Esophagus muscularis mucosa (tissue), 4 donors: Measurements from ENCODE around the gene LACTBL1. TPM values are rescaled to one million over a fixed set of nuclear protein-coding genes. Genes with fewer than 3 reads are reported as not detected.

ENCODE experiments used
- DNase-seq: peaks from one replicate; pipeline ENCODE4 v3.0.0-alpha.2; 2017; ENCODE audit errors: extremely low spot score
- H3K27ac ChIP-seq, 4 donors: fragments of 200-600 bp; sonication (generic); replicated peaks in 1 of 4; 1 replicate in 3 of 4; 2 replicates in 1 of 4; pipeline ENCODE4 v1.5.1; 2016 to 2019; ENCODE audit warnings: mild to moderate bottlenecking in 1 of 4
- H3K27me3 ChIP-seq, 4 donors: fragments of 200-600 bp; sonication (generic); one replicate each; pipeline versions ENCODE4 v1.5.1 to v1.6.0; 2016 to 2019
- H3K36me3 ChIP-seq, 4 donors: fragments of 200-600 bp; sonication (generic); one replicate each; pipeline ENCODE4 v1.5.1; 2016 to 2019
- H3K4me1 ChIP-seq, 4 donors: fragments of 200-600 bp; sonication (generic); one replicate each; pipeline ENCODE4 v1.5.1; 2016 to 2019
- H3K4me3 ChIP-seq, 4 donors: fragments of 200-600 bp; sonication (generic); 1 replicate in 2 of 4; 2 replicates in 2 of 4; pipeline ENCODE4 v1.5.1; 2016 to 2019; ENCODE audit warnings: mild to moderate bottlenecking in 4 of 4, moderate library complexity in 1 of 4
- H3K9me3 ChIP-seq, 4 donors: fragments of 200-600 bp; sonication (generic); 1 replicate in 3 of 4; 2 replicates in 1 of 4; pipeline ENCODE4 v1.5.1; 2016 to 2019
- EP300 ChIP-seq: sonication (generic); formaldehyde crosslinking; IDR thresholded peaks from one replicate; pipeline ENCODE4 v1.6.1; 2017; ENCODE audit warnings: antibody characterized with exemption
- POLR2A ChIP-seq: fragments of 450-650 bp; IDR thresholded peaks from one replicate; pipeline ENCODE4 v1.6.1; 2017; ENCODE audit warnings: antibody characterized with exemption, moderate library complexity, mild to moderate bottlenecking, low read depth
- POLR2AphosphoS5 ChIP-seq, 2 donors: sonication (generic); formaldehyde crosslinking; IDR thresholded peaks; one replicate each; pipeline ENCODE4 v1.6.1; 2017; ENCODE audit warnings: antibody characterized with exemption in 2 of 2
- WGBS: methylation state at CpG from one replicate; pipeline ENCODE4 v1.1.5; 2018; 5-methylcytosine and 5-hydroxymethylcytosine counted together
- intact Hi-C: fragments of 100-400 bp; cut with DNase I; formaldehyde crosslinking; loops from one replicate; pipeline ENCODE4 v1.15.1; 2023
- total RNA-seq, 4 donors: library from RNA; depleted of rRNA; stranded (reverse); fragments of >200 nt; gene quantifications; one replicate each; pipeline versions ENCODE4 v1.1.0 to v1.2.1, GENCODE V29; 2016
- TF ChIP-seq, protein P1 (sequence below), 3 experiments: fragments of 200-600 bp in 2 of 3; fragments of 450-650 bp in 1 of 3; sonication (generic) in 2 of 3; IDR thresholded peaks; one replicate each; pipeline ENCODE4 v1.5.1; 2017 to 2019; ENCODE audit warnings: antibody characterized with exemption in 3 of 3, mild to moderate bottlenecking in 2 of 3, moderate library complexity in 1 of 3

LACTBL1 gene
- total RNA-seq, 4 donors from 2014 or later: not detected

DNA sequence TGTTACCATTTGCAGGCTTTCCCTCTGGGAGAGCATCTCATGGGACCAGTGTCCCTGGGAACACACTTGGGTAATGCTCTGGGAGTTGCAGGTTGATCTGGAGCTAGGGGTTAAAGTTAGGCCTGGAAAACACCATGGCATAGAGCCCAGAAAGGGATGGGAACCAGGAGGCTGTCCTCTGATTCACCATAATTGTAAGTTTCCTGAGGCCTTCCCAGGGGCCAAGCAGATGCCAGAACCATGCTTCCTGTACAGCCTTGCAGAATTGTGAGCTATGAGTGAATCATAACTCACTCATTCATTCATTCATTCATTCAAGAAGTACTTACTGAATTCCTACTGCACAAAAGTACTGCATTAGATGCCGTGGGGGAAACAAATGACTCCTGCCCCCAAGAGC, 50.0 kb downstream of the LACTBL1 start:
- Histone ChIP-seq H3K4me3 (no peak overlapping the region), H3K4me1 (peaks cover 8 to 18% (median 15%) of the 10 kb centered on the region in 4 donors), H3K36me3 (no peaks in the 10 kb centered on the region), H3K9me3 (no peaks in the 10 kb centered on the region), H3K27ac (no peak overlapping the region), H3K27me3 (peaks cover 0 to 31% (median 0%) of the 10 kb centered on the region in 4 donors)
- intact Hi-C loops: no loop called here
- no peak for DNase-seq
- 86% methylated on average over 1 of the region's 1 CpG for WGBS
- TF ChIP-seq EP300 (no peak), POLR2A (no peak), POLR2AphosphoS5 (IDR thresholded peaks at IDR 0.05) (no peak)
- TF ChIP-seq, protein P1, sequence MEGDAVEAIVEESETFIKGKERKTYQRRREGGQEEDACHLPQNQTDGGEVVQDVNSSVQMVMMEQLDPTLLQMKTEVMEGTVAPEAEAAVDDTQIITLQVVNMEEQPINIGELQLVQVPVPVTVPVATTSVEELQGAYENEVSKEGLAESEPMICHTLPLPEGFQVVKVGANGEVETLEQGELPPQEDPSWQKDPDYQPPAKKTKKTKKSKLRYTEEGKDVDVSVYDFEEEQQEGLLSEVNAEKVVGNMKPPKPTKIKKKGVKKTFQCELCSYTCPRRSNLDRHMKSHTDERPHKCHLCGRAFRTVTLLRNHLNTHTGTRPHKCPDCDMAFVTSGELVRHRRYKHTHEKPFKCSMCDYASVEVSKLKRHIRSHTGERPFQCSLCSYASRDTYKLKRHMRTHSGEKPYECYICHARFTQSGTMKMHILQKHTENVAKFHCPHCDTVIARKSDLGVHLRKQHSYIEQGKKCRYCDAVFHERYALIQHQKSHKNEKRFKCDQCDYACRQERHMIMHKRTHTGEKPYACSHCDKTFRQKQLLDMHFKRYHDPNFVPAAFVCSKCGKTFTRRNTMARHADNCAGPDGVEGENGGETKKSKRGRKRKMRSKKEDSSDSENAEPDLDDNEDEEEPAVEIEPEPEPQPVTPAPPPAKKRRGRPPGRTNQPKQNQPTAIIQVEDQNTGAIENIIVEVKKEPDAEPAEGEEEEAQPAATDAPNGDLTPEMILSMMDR (IDR thresholded peaks at IDR 0.05): no peak

DNA sequence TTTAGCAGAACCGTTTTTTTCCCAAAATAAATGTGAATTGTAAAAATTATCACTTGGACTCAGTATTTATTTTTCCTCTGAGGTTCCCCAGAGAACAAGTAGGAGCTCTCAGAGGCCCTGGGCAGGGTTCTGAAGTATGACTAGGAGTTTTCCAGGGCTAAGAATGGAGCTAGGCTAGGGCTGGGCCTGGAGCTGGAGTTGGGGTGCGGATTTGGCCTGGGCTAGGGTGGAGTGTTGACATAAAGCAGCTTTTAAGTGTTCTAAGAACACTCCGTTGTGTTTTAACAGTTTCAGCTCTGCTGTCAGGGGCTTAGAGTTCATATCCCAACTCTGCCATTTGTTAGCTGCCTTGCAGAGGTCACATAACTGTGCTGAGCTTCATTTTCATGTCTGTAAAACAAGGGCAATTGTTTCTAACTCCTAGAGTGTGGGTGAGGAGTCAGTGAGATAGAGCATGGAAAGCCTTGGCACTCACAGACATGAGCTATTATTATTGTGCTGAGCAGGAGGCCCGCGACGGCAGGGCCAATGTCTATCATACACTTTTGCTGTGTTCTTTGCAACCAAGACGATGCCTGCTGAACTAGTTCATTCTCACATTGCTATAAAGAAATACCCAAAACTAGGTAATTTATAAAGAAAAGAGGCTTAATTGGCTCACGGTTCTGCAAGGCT, 51.1 kb downstream of the LACTBL1 start:
- Histone ChIP-seq H3K36me3 (no peaks in the 10 kb centered on the region), H3K4me3 (no peak overlapping the region), H3K4me1 (peaks cover 8 to 19% (median 15%) of the 10 kb centered on the region in 4 donors), H3K27me3 (peaks cover 0 to 28% (median 0%) of the 10 kb centered on the region in 4 donors), H3K27ac (no peak overlapping the region), H3K9me3 (no peaks in the 10 kb centered on the region)
- intact Hi-C loops: no loop called here
- no peak for DNase-seq
- 71% methylated on average over 8 of the region's 8 CpGs for WGBS
- no peak for TF ChIP-seq POLR2AphosphoS5 (IDR thresholded peaks at IDR 0.05)
- no peak for TF ChIP-seq POLR2A
- TF ChIP-seq, protein P1 (IDR thresholded peaks at IDR 0.05): no peak
- TF ChIP-seq EP300: no peak

DNA sequence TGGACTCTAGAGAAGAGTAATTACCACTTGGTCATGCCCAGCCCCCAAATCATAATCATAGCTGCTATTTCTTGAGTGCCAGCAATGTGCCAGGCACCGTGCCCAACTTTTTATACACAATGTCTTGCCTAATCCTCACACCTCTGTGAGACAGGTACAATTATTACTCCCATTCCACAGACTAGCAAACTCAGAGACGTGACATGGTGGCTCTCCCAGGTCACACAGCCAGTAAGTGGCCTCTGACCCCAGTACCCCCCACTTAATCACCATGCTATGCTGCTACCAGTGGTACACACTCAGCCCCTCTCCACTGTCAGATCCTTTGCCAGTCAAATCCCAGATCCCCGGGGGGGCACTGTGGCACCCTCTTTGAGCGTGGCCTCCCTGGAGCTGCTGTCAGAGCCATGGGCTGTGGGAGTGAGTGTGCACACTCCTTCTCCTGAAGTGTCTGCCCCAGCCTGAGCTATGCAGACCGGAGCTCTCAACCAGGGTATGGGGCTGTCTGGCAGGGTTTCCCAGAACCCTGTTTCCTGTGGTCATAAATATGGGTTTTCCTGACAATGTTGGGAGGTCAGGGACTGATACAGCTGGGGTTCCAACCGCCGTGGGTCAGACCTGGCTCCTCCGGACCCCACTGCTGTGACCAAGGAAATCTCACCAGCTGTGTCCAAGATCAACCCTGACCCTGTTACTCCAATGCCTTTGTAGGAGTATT, 51.8 kb downstream of the LACTBL1 start:
- Histone ChIP-seq H3K36me3 (no peaks in the 10 kb centered on the region), H3K27ac (no peak overlapping the region), H3K9me3 (no peaks in the 10 kb centered on the region), H3K27me3 (peaks cover 0 to 25% (median 0%) of the 10 kb centered on the region in 4 donors), H3K4me3 (no peak overlapping the region), H3K4me1 (peaks cover 8 to 26% (median 15%) of the 10 kb centered on the region in 4 donors)
- TF ChIP-seq EP300 (no peak), POLR2A (no peak), POLR2AphosphoS5 (IDR thresholded peaks at IDR 0.05) (no peak)
- TF ChIP-seq, protein P1 (IDR thresholded peaks at IDR 0.05): no peak
- intact Hi-C loops: no loop called here
- DNase-seq: no peak
- WGBS: 66% methylated on average over 7 of the region's 8 CpGs

DNA sequence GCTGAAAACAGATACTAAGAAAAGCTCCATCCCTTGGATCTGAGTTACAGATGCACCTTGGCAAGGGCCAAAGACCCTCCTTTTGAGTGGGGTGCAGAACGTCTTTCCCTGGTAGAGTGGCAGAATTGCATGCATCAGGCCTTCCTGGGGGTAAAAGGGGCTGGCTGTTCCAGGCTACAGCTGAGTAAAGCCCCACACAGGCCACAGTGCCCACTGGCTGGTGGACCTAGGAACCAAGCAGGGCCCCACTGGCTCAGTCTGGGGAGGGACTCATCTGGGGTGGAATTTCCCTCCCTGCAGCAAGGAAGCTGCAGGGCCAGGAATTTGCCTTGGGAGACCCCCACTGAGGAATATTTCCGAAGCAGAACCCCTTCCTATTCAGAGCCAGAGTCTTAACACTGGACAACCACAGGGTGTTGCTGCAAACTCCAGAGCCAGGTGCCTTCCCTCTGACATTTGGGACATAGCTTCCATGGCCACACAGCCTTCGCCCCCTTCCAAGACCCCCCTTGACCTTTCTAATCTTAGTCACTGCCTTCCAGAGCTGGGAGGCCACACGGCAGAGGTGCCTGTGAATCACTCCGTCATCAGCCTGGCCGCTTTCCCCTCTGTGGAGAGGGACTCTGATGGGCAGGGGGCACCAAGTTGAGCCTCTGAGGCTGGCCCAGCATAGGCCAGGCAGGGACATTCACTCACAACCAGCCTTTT, 52.5 kb downstream of the LACTBL1 start:
- Histone ChIP-seq H3K27me3 (peaks cover 0 to 21% (median 0%) of the 10 kb centered on the region in 4 donors), H3K9me3 (no peaks in the 10 kb centered on the region), H3K27ac (no peak overlapping the region), H3K4me3 (no peak overlapping the region), H3K36me3 (no peaks in the 10 kb centered on the region), H3K4me1 (peaks cover 8 to 27% (median 15%) of the 10 kb centered on the region in 4 donors)
- no peak for DNase-seq
- 79% methylated on average over 6 of the region's 6 CpGs for WGBS
- intact Hi-C loops: no loop called here
- TF ChIP-seq POLR2A (no peak), EP300 (no peak), POLR2AphosphoS5 (IDR thresholded peaks at IDR 0.05) (no peak)
- TF ChIP-seq, protein P1 (IDR thresholded peaks at IDR 0.05): no peak
